ENCODE results near the gene POGLUT2.

Gene POGLUT2

GRCh38 chr13:102769679-102770078, 29.1 kb downstream of the POGLUT2 start:
- no peak for TF ChIP-seq POLR2A (IDR thresholded peaks at IDR 0.05; ENCODE audit: low read depth, low read length)
- FAIRE-seq (peak; percentile 93), DNase-seq (ENCODE audit: insufficient read length, low spot score) (no peak)

GRCh38 chr13:102768909-102769308, 29.9 kb downstream of the POGLUT2 start:
- TF ChIP-seq POLR2A (IDR thresholded peaks at IDR 0.05; ENCODE audit: low read depth, low read length): no peak
- no peak for DNase-seq (ENCODE audit: insufficient read length, low spot score)
- peak; percentile 20 for FAIRE-seq

- no peak for TF ChIP-seq POLR2A (IDR thresholded peaks at IDR 0.05; ENCODE audit: low read depth, low read length)
- FAIRE-seq (peak; percentile 38), DNase-seq (ENCODE audit: insufficient read length, low spot score) (no peak)
Measured at GRCh38 chr13:102763741-102764140, 35.0 kb downstream of the POGLUT2 start.

- FAIRE-seq (no peak), DNase-seq (ENCODE audit: insufficient read length, low spot score) (no peak)
- TF ChIP-seq POLR2A (IDR thresholded peaks at IDR 0.05; ENCODE audit: low read depth, low read length): no peak
Measured at GRCh38 chr13:102761071-102761470, 37.7 kb downstream of the POGLUT2 start.

GRCh38 chr13:102758842-102759241, 39.9 kb downstream of the POGLUT2 start:
- no peak for TF ChIP-seq POLR2A (IDR thresholded peaks at IDR 0.05; ENCODE audit: low read depth, low read length)
- FAIRE-seq (peak; percentile 11), DNase-seq (ENCODE audit: insufficient read length, low spot score) (no peak)

- no peak for TF ChIP-seq POLR2A (IDR thresholded peaks at IDR 0.05; ENCODE audit: low read depth, low read length)
- peak; percentile 79 for FAIRE-seq
- DNase-seq (ENCODE audit: insufficient read length, low spot score): no peak
Measured at GRCh38 chr13:102757006-102757405, 41.8 kb downstream of the POGLUT2 start.

- FAIRE-seq (no peak), DNase-seq (ENCODE audit: insufficient read length, low spot score) (no peak)
- TF ChIP-seq POLR2A (IDR thresholded peaks at IDR 0.05; ENCODE audit: low read depth, low read length): no peak
Measured at GRCh38 chr13:102751886-102752285, 46.9 kb downstream of the POGLUT2 start.

GRCh38 chr13:102742506-102742905, 56.3 kb downstream of the POGLUT2 start:
- no peak for FAIRE-seq
- DNase-seq (ENCODE audit: insufficient read length, low spot score): no peak
- TF ChIP-seq POLR2A (IDR thresholded peaks at IDR 0.05; ENCODE audit: low read depth, low read length): no peak

GRCh38 chr13:102742101-102742500, 56.7 kb downstream of the POGLUT2 start:
- TF ChIP-seq POLR2A (IDR thresholded peaks at IDR 0.05; ENCODE audit: low read depth, low read length): no peak
- DNase-seq (ENCODE audit: insufficient read length, low spot score): no peak
- no peak for FAIRE-seq

Measured in H54 (cell line).